GM06990 (cell line): ENCODE data around the gene NOC2L.

Source experiments
- DNase-seq: peaks from one replicate; pipeline ENCODE4 v3.0.0-alpha.2; 2011; ENCODE audit not compliant: insufficient read length; ENCODE audit errors: extremely low read depth
- H3K27me3 ChIP-seq: replicated peaks from 2 replicates; pipeline ENCODE4 v1.6.0; 2011; ENCODE audit warnings: low read length; ENCODE audit not compliant: control insufficient read depth, insufficient read depth
- H3K36me3 ChIP-seq: 2 replicates; pipeline ENCODE4 v1.5.1; 2011; ENCODE audit warnings: low read length; ENCODE audit not compliant: control insufficient read depth, insufficient read depth
- H3K4me3 ChIP-seq: replicated peaks from 2 replicates; pipeline ENCODE4 v1.5.1; 2011; ENCODE audit warnings: low read depth, mild to moderate bottlenecking, control low read depth, low read length
- CTCF ChIP-seq: IDR thresholded peaks from 2 replicates; pipeline ENCODE4 v1.5.1; 2011; ENCODE audit warnings: low read length, control low read depth, mild to moderate bottlenecking, inconsistent platforms; ENCODE audit not compliant: insufficient read depth, poor library complexity, severe bottlenecking

NOC2L gene

GRCh38 chr1:921011-921837 is 37.8 kb downstream of the NOC2L start:
- peaks cover 13% of the 10 kb centered on the region for H3K27me3 ChIP-seq
- DNase-seq = peak; percentile 63
- no peak overlapping the region for H3K4me3 ChIP-seq
- TF ChIP-seq CTCF = peak; percentile 22
- no peaks in the 10 kb centered on the region for H3K36me3 ChIP-seq

GRCh38 chr1:920521-920920 is 38.5 kb downstream of the NOC2L start:
- Histone ChIP-seq H3K36me3 (no peaks in the 10 kb centered on the region), H3K4me3 (no peak overlapping the region), H3K27me3 (peaks cover 13% of the 10 kb centered on the region)
- no peak for TF ChIP-seq CTCF
- DNase-seq = no peak

- Histone ChIP-seq H3K36me3 (no peaks in the 10 kb centered on the region), H3K4me3 (no peak overlapping the region), H3K27me3 (peaks cover 13% of the 10 kb centered on the region)
- TF ChIP-seq CTCF = no peak
- no peak for DNase-seq
Measured at GRCh38 chr1:920010-920409, 39.0 kb downstream of the NOC2L start.

GRCh38 chr1:919271-919872 is 39.7 kb downstream of the NOC2L start:
- no peak for TF ChIP-seq CTCF
- DNase-seq = no peak
- Histone ChIP-seq H3K4me3 (no peak overlapping the region), H3K36me3 (no peaks in the 10 kb centered on the region), H3K27me3 (peaks cover 13% of the 10 kb centered on the region)

- no peak for TF ChIP-seq CTCF
- Histone ChIP-seq H3K36me3 (no peaks in the 10 kb centered on the region), H3K4me3 (no peak overlapping the region), H3K27me3 (peaks cover 13% of the 10 kb centered on the region)
- no peak for DNase-seq
Measured at GRCh38 chr1:918843-919242, 40.2 kb downstream of the NOC2L start.
